Neural cell (in vitro differentiated cells): Measurements from ENCODE around the gene SLN. TPM values are rescaled to one million over a fixed set of nuclear protein-coding genes. Genes with fewer than 3 reads are reported as not detected.
A peak's percentile ranks its signal among the peaks of the same experiment; 100 is the strongest.

ENCODE experiments used
- H2AFZ ChIP-seq: fragments of 200-600, 300-800 bp; sonication (generic), shearing (Covaris generic); 2 replicates; pipeline ENCODE4 v1.6.0; 2014; ENCODE audit warnings: low read depth, mild to moderate bottlenecking, antibody characterized with exemption, low read length, moderate library complexity
- H3F3A ChIP-seq: fragments of 200-600 bp; shearing (Covaris generic); 2 replicates; pipeline ENCODE4 v1.6.1; 2016; ENCODE audit warnings: mild to moderate bottlenecking, moderate library complexity, mixed read lengths, antibody characterized with exemption, low read length; ENCODE audit not compliant: insufficient read depth, poor library complexity, severe bottlenecking
- H3K27ac ChIP-seq: fragments of 200-600, 300-800 bp; sonication (generic), shearing (Covaris generic); 2 replicates; pipeline ENCODE4 v1.5.1; 2014; ENCODE audit warnings: mild to moderate bottlenecking, low read length, moderate library complexity
- H3K27me3 ChIP-seq: fragments of 300-800, 200-600 bp; sonication (generic), shearing (Covaris generic); 2 replicates; pipeline ENCODE4 v1.6.0; 2014; ENCODE audit warnings: mild to moderate bottlenecking, low read depth, low read length, moderate library complexity; ENCODE audit not compliant: insufficient read depth
- H3K36me3 ChIP-seq: fragments of 300-800, 200-600 bp; sonication (generic), shearing (Covaris generic); 2 replicates; pipeline ENCODE4 v1.5.1; 2014; ENCODE audit warnings: mild to moderate bottlenecking, antibody characterized with exemption, low read length, moderate library complexity; ENCODE audit not compliant: insufficient read depth
- H3K4me2 ChIP-seq: fragments of 300-800, 200-600 bp; sonication (generic), shearing (Covaris generic); 2 replicates; pipeline ENCODE4 v1.6.0; 2014; ENCODE audit warnings: mild to moderate bottlenecking, low read length
- H3K4me3 ChIP-seq: fragments of 300-800, 200-600 bp; sonication (generic), shearing (Covaris generic); 2 replicates; pipeline ENCODE4 v1.5.1; 2014; ENCODE audit warnings: mild to moderate bottlenecking, low read length, moderate library complexity
- H3K79me2 ChIP-seq: fragments of 200-600 bp; shearing (Covaris generic); replicated peaks from 2 replicates; pipeline ENCODE4 v1.6.0; 2014; ENCODE audit warnings: mild to moderate bottlenecking, low read length, moderate library complexity; ENCODE audit not compliant: insufficient read depth
- H3K9ac ChIP-seq: fragments of 300-800, 200-600 bp; sonication (generic), shearing (Covaris generic); 2 replicates; pipeline ENCODE4 v1.6.1; 2016; ENCODE audit warnings: mild to moderate bottlenecking, low read length, mixed read lengths
- H3K9me2 ChIP-seq: fragments of 200-600 bp; shearing (Covaris generic); 2 replicates; pipeline ENCODE4 v1.6.1; 2016; ENCODE audit warnings: mild to moderate bottlenecking, low read length, mixed read lengths; ENCODE audit not compliant: insufficient read depth
- H3K9me3 ChIP-seq: fragments of 200-600, 300-800 bp; sonication (generic), shearing (Covaris generic); 2 replicates; pipeline ENCODE4 v1.6.1; 2016; ENCODE audit warnings: mild to moderate bottlenecking, mixed run types, low read length, moderate library complexity, mixed read lengths
- H4K20me1 ChIP-seq: fragments of 200-600 bp; shearing (Covaris generic); 2 replicates; pipeline ENCODE4 v1.6.1; 2016; ENCODE audit warnings: mild to moderate bottlenecking, mixed run types; ENCODE audit not compliant: insufficient read depth
- EP300 ChIP-seq: fragments of 450-650 bp; conservative IDR thresholded peaks from 2 replicates; pipeline ENCODE4 v1.6.1; 2014; ENCODE audit warnings: antibody characterized with exemption, mild to moderate bottlenecking, moderate library complexity; ENCODE audit not compliant: poor library complexity, severe bottlenecking
- EZH2 ChIP-seq: fragments of 200-600, 300-800 bp; shearing (Covaris generic), sonication (generic); IDR thresholded peaks from 2 replicates; pipeline ENCODE4 v1.6.1; 2014; ENCODE audit warnings: antibody characterized with exemption, low read length, borderline replicate concordance, mild to moderate bottlenecking; ENCODE audit not compliant: insufficient read depth, poor library complexity, severe bottlenecking
- MXI1 ChIP-seq: fragments of 450-650 bp; conservative IDR thresholded peaks from 2 replicates; pipeline ENCODE4 v1.6.1; 2014; ENCODE audit warnings: antibody characterized with exemption, mild to moderate bottlenecking; ENCODE audit not compliant: poor library complexity, severe bottlenecking
- POLR2AphosphoS5 ChIP-seq: IDR thresholded peaks from 2 replicates; pipeline ENCODE4 v1.6.1; 2012
- RAD21 ChIP-seq: fragments of 450-650 bp; conservative IDR thresholded peaks from 2 replicates; pipeline ENCODE4 v1.6.1; 2014; ENCODE audit warnings: antibody characterized with exemption, mild to moderate bottlenecking, moderate library complexity
- SMC3 ChIP-seq: fragments of 450-650 bp; conservative IDR thresholded peaks from 2 replicates; pipeline ENCODE4 v1.6.1; 2014; ENCODE audit warnings: antibody characterized with exemption, mild to moderate bottlenecking, moderate library complexity; ENCODE audit not compliant: poor library complexity
- TAF1 ChIP-seq: IDR thresholded peaks from 2 replicates; pipeline ENCODE4 v1.6.1; 2012; ENCODE audit warnings: low read depth
- polyA plus RNA-seq: library from polyadenylated mRNA; depleted of rRNA; stranded (reverse); fragments of >200 nt; gene quantifications from 2 replicates; pipeline ENCODE4 v1.2.3, GENCODE V29; 2014
- TF ChIP-seq, protein P1 (sequence below): IDR thresholded peaks from 2 replicates; pipeline ENCODE4 v1.6.1; 2012; ENCODE audit warnings: borderline replicate concordance
- TF ChIP-seq, protein P2 (sequence below): fragments of 450-650 bp; IDR thresholded peaks from 2 replicates; pipeline ENCODE4 v1.5.1; 2014; ENCODE audit warnings: antibody characterized with exemption, mild to moderate bottlenecking, moderate library complexity; ENCODE audit not compliant: poor library complexity, severe bottlenecking

Gene SLN
- polyA plus RNA-seq, 1 donor from 2014 or later, result not detected

- no peaks in the 10 kb centered on the region for H3K9me3 ChIP-seq
- no peaks in the 10 kb centered on the region for H3K79me2 ChIP-seq
- H3F3A ChIP-seq, result no peaks in the 10 kb centered on the region
- TF ChIP-seq POLR2AphosphoS5, result no peak
- TF ChIP-seq, protein P1, sequence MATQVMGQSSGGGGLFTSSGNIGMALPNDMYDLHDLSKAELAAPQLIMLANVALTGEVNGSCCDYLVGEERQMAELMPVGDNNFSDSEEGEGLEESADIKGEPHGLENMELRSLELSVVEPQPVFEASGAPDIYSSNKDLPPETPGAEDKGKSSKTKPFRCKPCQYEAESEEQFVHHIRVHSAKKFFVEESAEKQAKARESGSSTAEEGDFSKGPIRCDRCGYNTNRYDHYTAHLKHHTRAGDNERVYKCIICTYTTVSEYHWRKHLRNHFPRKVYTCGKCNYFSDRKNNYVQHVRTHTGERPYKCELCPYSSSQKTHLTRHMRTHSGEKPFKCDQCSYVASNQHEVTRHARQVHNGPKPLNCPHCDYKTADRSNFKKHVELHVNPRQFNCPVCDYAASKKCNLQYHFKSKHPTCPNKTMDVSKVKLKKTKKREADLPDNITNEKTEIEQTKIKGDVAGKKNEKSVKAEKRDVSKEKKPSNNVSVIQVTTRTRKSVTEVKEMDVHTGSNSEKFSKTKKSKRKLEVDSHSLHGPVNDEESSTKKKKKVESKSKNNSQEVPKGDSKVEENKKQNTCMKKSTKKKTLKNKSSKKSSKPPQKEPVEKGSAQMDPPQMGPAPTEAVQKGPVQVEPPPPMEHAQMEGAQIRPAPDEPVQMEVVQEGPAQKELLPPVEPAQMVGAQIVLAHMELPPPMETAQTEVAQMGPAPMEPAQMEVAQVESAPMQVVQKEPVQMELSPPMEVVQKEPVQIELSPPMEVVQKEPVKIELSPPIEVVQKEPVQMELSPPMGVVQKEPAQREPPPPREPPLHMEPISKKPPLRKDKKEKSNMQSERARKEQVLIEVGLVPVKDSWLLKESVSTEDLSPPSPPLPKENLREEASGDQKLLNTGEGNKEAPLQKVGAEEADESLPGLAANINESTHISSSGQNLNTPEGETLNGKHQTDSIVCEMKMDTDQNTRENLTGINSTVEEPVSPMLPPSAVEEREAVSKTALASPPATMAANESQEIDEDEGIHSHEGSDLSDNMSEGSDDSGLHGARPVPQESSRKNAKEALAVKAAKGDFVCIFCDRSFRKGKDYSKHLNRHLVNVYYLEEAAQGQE, result no peak
- no peak for TF ChIP-seq EP300
- no peak for TF ChIP-seq EZH2
- TF ChIP-seq MXI1, result no peak
- no peak for TF ChIP-seq TAF1
- no peak for TF ChIP-seq SMC3
- no peak for TF ChIP-seq RAD21
- no peak overlapping the region for H3K9ac ChIP-seq
- no peaks in the 10 kb centered on the region for H4K20me1 ChIP-seq
- no peak overlapping the region for H3K27ac ChIP-seq
- no peaks in the 10 kb centered on the region for H3K9me2 ChIP-seq
- H3K4me3 ChIP-seq, result no peak overlapping the region
- no peak overlapping the region for H3K4me2 ChIP-seq
- H3K27me3 ChIP-seq, result no peaks in the 10 kb centered on the region
- H3K36me3 ChIP-seq, result no peaks in the 10 kb centered on the region
- H2AFZ ChIP-seq, result no peak overlapping the region
Measured at GRCh38 chr11:107669191-107669740, 42.6 kb downstream of the SLN start.

GRCh38 chr11:107666911-107667613 is 44.8 kb downstream of the SLN start:
- Histone ChIP-seq H3K27me3 (no peaks in the 10 kb centered on the region), H3K4me2 (no peak overlapping the region), H3K9ac (peak overlapping the region; percentile 19), H3K79me2 (no peaks in the 10 kb centered on the region), H3K4me3 (peak overlapping the region; percentile 36), H3K9me3 (no peaks in the 10 kb centered on the region), H3K9me2 (no peaks in the 10 kb centered on the region), H3K27ac (peak overlapping the region; percentile 58), H4K20me1 (no peaks in the 10 kb centered on the region), H3F3A (no peaks in the 10 kb centered on the region), H3K36me3 (no peaks in the 10 kb centered on the region), H2AFZ (peak overlapping the region; percentile 12)
- TF ChIP-seq, protein P1, result no peak
- TF ChIP-seq POLR2AphosphoS5, result peak; percentile 71
- TF ChIP-seq, protein P2, sequence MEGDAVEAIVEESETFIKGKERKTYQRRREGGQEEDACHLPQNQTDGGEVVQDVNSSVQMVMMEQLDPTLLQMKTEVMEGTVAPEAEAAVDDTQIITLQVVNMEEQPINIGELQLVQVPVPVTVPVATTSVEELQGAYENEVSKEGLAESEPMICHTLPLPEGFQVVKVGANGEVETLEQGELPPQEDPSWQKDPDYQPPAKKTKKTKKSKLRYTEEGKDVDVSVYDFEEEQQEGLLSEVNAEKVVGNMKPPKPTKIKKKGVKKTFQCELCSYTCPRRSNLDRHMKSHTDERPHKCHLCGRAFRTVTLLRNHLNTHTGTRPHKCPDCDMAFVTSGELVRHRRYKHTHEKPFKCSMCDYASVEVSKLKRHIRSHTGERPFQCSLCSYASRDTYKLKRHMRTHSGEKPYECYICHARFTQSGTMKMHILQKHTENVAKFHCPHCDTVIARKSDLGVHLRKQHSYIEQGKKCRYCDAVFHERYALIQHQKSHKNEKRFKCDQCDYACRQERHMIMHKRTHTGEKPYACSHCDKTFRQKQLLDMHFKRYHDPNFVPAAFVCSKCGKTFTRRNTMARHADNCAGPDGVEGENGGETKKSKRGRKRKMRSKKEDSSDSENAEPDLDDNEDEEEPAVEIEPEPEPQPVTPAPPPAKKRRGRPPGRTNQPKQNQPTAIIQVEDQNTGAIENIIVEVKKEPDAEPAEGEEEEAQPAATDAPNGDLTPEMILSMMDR, result peak; percentile 13
- TF ChIP-seq EZH2, result no peak
- no peak for TF ChIP-seq SMC3
- no peak for TF ChIP-seq TAF1
- peak; percentile 60 for TF ChIP-seq MXI1
- no peak for TF ChIP-seq EP300
- TF ChIP-seq RAD21, result no peak
